ENCODE measurements around the gene TFEB. TPM values are rescaled to one million over a fixed set of nuclear protein-coding genes. Genes with fewer than 3 reads are reported as not detected.

TFEB gene
- total RNA-seq, 1 experiment from 2014 or later = 6.0 TPM

- in situ Hi-C loops (cut with HindIII; ENCODE audit: low pct_unique_long_range_greater_than_20kb, low sequenced_read_pairs) = no loop called here
- no peak for DNase-seq (ENCODE audit: low read depth)
These were observed 8.2 kb upstream of the TFEB start for GRCh38 chr6:41743406-41744235.

- in situ Hi-C loops (cut with HindIII; ENCODE audit: low pct_unique_long_range_greater_than_20kb, low sequenced_read_pairs) = no loop called here
These were observed 6.5 kb upstream of the TFEB start for GRCh38 chr6:41741625-41742490.

GRCh38 chr6:41740366-41741162 lies 5.2 kb upstream of the TFEB start:
- DNase-seq (ENCODE audit: low read depth) = no peak
- in situ Hi-C loops (cut with HindIII; ENCODE audit: low pct_unique_long_range_greater_than_20kb, low sequenced_read_pairs) = no loop called here

More at GRCh38 chr6:41741625-41742490, 6.5 kb upstream of the TFEB start:
- DNase-seq (ENCODE audit: low read depth) = no peak

- no peak for DNase-seq (ENCODE audit: low read depth)
- in situ Hi-C loops (cut with HindIII; ENCODE audit: low pct_unique_long_range_greater_than_20kb, low sequenced_read_pairs) = no loop called here
These were observed 3.6 kb upstream of the TFEB start for GRCh38 chr6:41739041-41739440.

- in situ Hi-C loops (cut with HindIII; ENCODE audit: low pct_unique_long_range_greater_than_20kb, low sequenced_read_pairs) = no loop called here
These were observed 2.3 kb upstream of the TFEB start for GRCh38 chr6:41737591-41738130.

GRCh38 chr6:41736800-41737555 lies 1.6 kb upstream of the TFEB start:
- in situ Hi-C loops (cut with HindIII; ENCODE audit: low pct_unique_long_range_greater_than_20kb, low sequenced_read_pairs) = no loop called here
- DNase-seq (ENCODE audit: low read depth) = no peak

More at GRCh38 chr6:41737591-41738130, 2.3 kb upstream of the TFEB start:
- no peak for DNase-seq (ENCODE audit: low read depth)

- in situ Hi-C loops (cut with HindIII; ENCODE audit: low pct_unique_long_range_greater_than_20kb, low sequenced_read_pairs) = no loop called here
- no peak for DNase-seq (ENCODE audit: low read depth)
These were observed 852 bp upstream of the TFEB start for GRCh38 chr6:41736186-41736733.

GRCh38 chr6:41734666-41735426 lies 562 bp downstream of the TFEB start:
- DNase-seq (ENCODE audit: low read depth) = peak; percentile 63
- in situ Hi-C loops (cut with HindIII; ENCODE audit: low pct_unique_long_range_greater_than_20kb, low sequenced_read_pairs) = no loop called here

- in situ Hi-C loops (cut with HindIII; ENCODE audit: low pct_unique_long_range_greater_than_20kb, low sequenced_read_pairs) = no loop called here
These were observed 1.4 kb downstream of the TFEB start for GRCh38 chr6:41733707-41734665.

GRCh38 chr6:41733360-41733706 lies 2.1 kb downstream of the TFEB start:
- DNase-seq (ENCODE audit: low read depth) = no peak

More at GRCh38 chr6:41733707-41734665, 1.4 kb downstream of the TFEB start:
- DNase-seq (ENCODE audit: low read depth) = peak; percentile 89

GRCh38 chr6:41732591-41733359 lies 2.6 kb downstream of the TFEB start:
- in situ Hi-C loops (cut with HindIII; ENCODE audit: low pct_unique_long_range_greater_than_20kb, low sequenced_read_pairs) = no loop called here
- DNase-seq (ENCODE audit: low read depth) = peak; percentile 35

More at GRCh38 chr6:41733360-41733706, 2.1 kb downstream of the TFEB start:
- in situ Hi-C loops (cut with HindIII; ENCODE audit: low pct_unique_long_range_greater_than_20kb, low sequenced_read_pairs) = no loop called here

GRCh38 chr6:41732149-41732548 lies 3.3 kb downstream of the TFEB start:
- no peak for DNase-seq (ENCODE audit: low read depth)
- in situ Hi-C loops (cut with HindIII; ENCODE audit: low pct_unique_long_range_greater_than_20kb, low sequenced_read_pairs) = no loop called here

- in situ Hi-C loops (cut with HindIII; ENCODE audit: low pct_unique_long_range_greater_than_20kb, low sequenced_read_pairs) = no loop called here
- DNase-seq (ENCODE audit: low read depth) = no peak
These were observed 3.8 kb downstream of the TFEB start for GRCh38 chr6:41731561-41732086.

- in situ Hi-C loops (cut with HindIII; ENCODE audit: low pct_unique_long_range_greater_than_20kb, low sequenced_read_pairs) = no loop called here
- DNase-seq (ENCODE audit: low read depth) = no peak
These were observed 4.6 kb downstream of the TFEB start for GRCh38 chr6:41730531-41731436.
